ENCODE results near the gene EIF4E1B. TPM values are rescaled to one million over a fixed set of nuclear protein-coding genes. Genes with fewer than 3 reads are reported as not detected.

Gene EIF4E1B
- total and polyA plus RNA-seq, 2 donors (not counting 1 experiment from before 2014, with no cell fraction given): not detected

GRCh38 chr5:176694631-176695030 lies 64.2 kb downstream of the EIF4E1B start:
- ATAC-seq (ENCODE audit: low read depth) (no peak), DNase-seq (no peak)
- H3K9ac ChIP-seq (ENCODE audit: low read length): no peak overlapping the region
- 94% methylated on average over 4 of the region's 9 CpGs for WGBS (ENCODE audit: insufficient coverage)
- peaks cover 0 to 9% (median 0%) of the 10 kb centered on the region in 3 donors for H3K9me3 ChIP-seq (ENCODE audit: control extremely low read depth in 1 of 3, control insufficient read depth in 2 of 3, insufficient read depth in 1 of 3, low read length in 2 of 3)
- ChIA-PET POLR2A (no interaction called here), CTCF (interaction anchor here (1.9 kb wide), 1 partner anchor 34 kb away, joined by 6 read pairs; no protein-coding TSS in a partner anchor)
- TF ChIP-seq EZH2 (IDR thresholded peaks at IDR 0.05; ENCODE audit: borderline replicate concordance, insufficient read depth, low read depth, low read length, poor library complexity, severe bottlenecking) (no peak), CTCF (IDR thresholded peaks at IDR 0.05) (no peak)
- H3K36me3 ChIP-seq (replicated peaks in 1 of 2; ENCODE audit: control extremely low read depth in 1 of 2, control insufficient read depth in 1 of 2, extremely low read depth in 1 of 2, insufficient read depth in 2 of 2, low read length in 1 of 2): no peaks in the 10 kb centered on the region
- H2AFZ ChIP-seq (ENCODE audit: insufficient read depth, low read depth, low read length, poor library complexity, severe bottlenecking): no peak overlapping the region
- Mint-ChIP-seq H3K9me3 (ENCODE audit: insufficient read depth) (no peaks in the 10 kb centered on the region), H3K4me3 (no peak overlapping the region), H3K27me3 (peaks cover 78% of the 10 kb centered on the region), H3K4me1 (no peaks in the 10 kb centered on the region), H3K27ac (no peak overlapping the region)
- H3K27me3 ChIP-seq (replicated peaks in 1 of 4; ENCODE audit: control extremely low read depth in 1 of 4, control insufficient read depth in 3 of 4, insufficient read depth in 4 of 4, low read length in 3 of 4): peaks cover 0 to 54% (median 2%) of the 10 kb centered on the region in 4 experiments
- no peak overlapping the region for H3K27ac ChIP-seq (ENCODE audit: low read length in 2 of 2)
- H4K20me1 ChIP-seq (ENCODE audit: control insufficient read depth, insufficient read depth, low read length, poor library complexity, severe bottlenecking): no peaks in the 10 kb centered on the region
- no peaks in the 10 kb centered on the region for H3K4me1 ChIP-seq (ENCODE audit: control insufficient read depth in 2 of 2, insufficient read depth in 2 of 2, low read length in 2 of 2)
- H3K4me2 ChIP-seq (replicated peaks; ENCODE audit: low read depth, low read length, poor library complexity, severe bottlenecking): no peak overlapping the region
- H3K79me2 ChIP-seq (ENCODE audit: control insufficient read depth, insufficient read depth, low read length): no peaks in the 10 kb centered on the region
- intact Hi-C loops (cut with micrococcal nuclease): no loop called here
- no peak overlapping the region for H3K4me3 ChIP-seq (ENCODE audit: control extremely low read depth in 1 of 5, extremely low read depth in 1 of 5, insufficient read depth in 1 of 5, low read depth in 2 of 5, low read length in 4 of 5)

- TF ChIP-seq CTCF (IDR thresholded peaks at IDR 0.05): no peak
- no peak for TF ChIP-seq EZH2 (IDR thresholded peaks at IDR 0.05; ENCODE audit: borderline replicate concordance, insufficient read depth, low read depth, low read length, poor library complexity, severe bottlenecking)
- Mint-ChIP-seq H3K27ac (no peak overlapping the region), H3K4me1 (no peaks in the 10 kb centered on the region), H3K27me3 (peaks cover 76% of the 10 kb centered on the region), H3K9me3 (ENCODE audit: insufficient read depth) (no peaks in the 10 kb centered on the region), H3K4me3 (no peak overlapping the region)
- Histone ChIP-seq H4K20me1 (ENCODE audit: control insufficient read depth, insufficient read depth, low read length, poor library complexity, severe bottlenecking) (no peaks in the 10 kb centered on the region), H3K4me1 (ENCODE audit: control insufficient read depth in 2 of 2, insufficient read depth in 2 of 2, low read length in 2 of 2) (no peaks in the 10 kb centered on the region), H3K79me2 (ENCODE audit: control insufficient read depth, insufficient read depth, low read length) (no peaks in the 10 kb centered on the region), H3K27ac (ENCODE audit: low read length in 2 of 2) (no peak overlapping the region), H3K4me3 (ENCODE audit: control extremely low read depth in 1 of 5, extremely low read depth in 1 of 5, insufficient read depth in 1 of 5, low read depth in 2 of 5, low read length in 4 of 5) (no peak overlapping the region), H3K27me3 (replicated peaks in 1 of 4; ENCODE audit: control extremely low read depth in 1 of 4, control insufficient read depth in 3 of 4, insufficient read depth in 4 of 4, low read length in 3 of 4) (peaks cover 0 to 55% (median 2%) of the 10 kb centered on the region in 4 experiments), H3K4me2 (replicated peaks; ENCODE audit: low read depth, low read length, poor library complexity, severe bottlenecking) (no peak overlapping the region), H3K36me3 (replicated peaks in 1 of 2; ENCODE audit: control extremely low read depth in 1 of 2, control insufficient read depth in 1 of 2, extremely low read depth in 1 of 2, insufficient read depth in 2 of 2, low read length in 1 of 2) (no peaks in the 10 kb centered on the region), H3K9me3 (ENCODE audit: control extremely low read depth in 1 of 3, control insufficient read depth in 2 of 3, insufficient read depth in 1 of 3, low read length in 2 of 3) (peaks cover 0 to 9% (median 0%) of the 10 kb centered on the region in 3 donors), H3K9ac (ENCODE audit: low read length) (no peak overlapping the region), H2AFZ (ENCODE audit: insufficient read depth, low read depth, low read length, poor library complexity, severe bottlenecking) (no peak overlapping the region)
- ATAC-seq (ENCODE audit: low read depth): no peak
- WGBS (ENCODE audit: insufficient coverage): 78% methylated on average over 4 of the region's 8 CpGs
- DNase-seq: no peak
- POLR2A ChIA-PET: no interaction called here
- intact Hi-C loops (cut with micrococcal nuclease): no loop called here
- CTCF ChIA-PET: no interaction called here
These were observed 64.6 kb downstream of the EIF4E1B start for GRCh38 chr5:176695073-176695472.

Small RNA genes lying within 50 kb of the gene (small RNA-seq; reads per million reads assigned to genes)
- not detected for gene MIR4281 (ENCODE audit: insufficient read length, low read depth, low replicate concordance)

Other genes with a start within 250 kb of the EIF4E1B start
- gene NOP16, start 242.1 kb upstream of the EIF4E1B start, total RNA-seq: 25.0 and 25.1 TPM in 2 replicates
- gene NOP16, start 242.1 kb upstream of the EIF4E1B start, polyA plus RNA-seq: 27.8 and 35.5 TPM in 2 replicates
- 70.1 and 80.1 TPM in 2 replicates for gene HIGD2A, start 241.9 kb upstream of the EIF4E1B start, total RNA-seq
- gene HIGD2A, start 241.9 kb upstream of the EIF4E1B start, polyA plus RNA-seq: 102 and 212 TPM in 2 replicates
- 29.6 and 29.9 TPM in 2 replicates for gene CLTB, start 214.1 kb upstream of the EIF4E1B start, total RNA-seq
- 41.7 and 48.0 TPM in 2 replicates for gene CLTB, start 214.1 kb upstream of the EIF4E1B start, polyA plus RNA-seq
- 35.1 and 41.3 TPM in 2 replicates for gene FAF2, start 182.3 kb upstream of the EIF4E1B start, total RNA-seq
- gene FAF2, start 182.3 kb upstream of the EIF4E1B start, polyA plus RNA-seq: 10.9 and 16.0 TPM in 2 replicates
- gene RNF44, start 93.3 kb upstream of the EIF4E1B start, total RNA-seq: 220 and 231 TPM in 2 replicates
- gene RNF44, start 93.3 kb upstream of the EIF4E1B start, polyA plus RNA-seq: 262 and 299 TPM in 2 replicates
- 1.7 TPM in 2 replicates for gene CDHR2, start 81.3 kb upstream of the EIF4E1B start, total RNA-seq
- gene CDHR2, start 81.3 kb upstream of the EIF4E1B start, polyA plus RNA-seq: 0.04 and 0.25 TPM in 2 replicates
- gene GPRIN1, start 20.5 kb upstream of the EIF4E1B start, total RNA-seq: 2.1 and 2.7 TPM in 2 replicates
- gene GPRIN1, start 20.5 kb upstream of the EIF4E1B start, polyA plus RNA-seq: 0.35 and 0.72 TPM in 2 replicates
- not detected in 2 replicates for gene SNCB, start 141 bp upstream of the EIF4E1B start, total RNA-seq
- gene SNCB, start 141 bp upstream of the EIF4E1B start, polyA plus RNA-seq: 0.09 and 0.10 TPM in 2 replicates
- 21.0 and 23.7 TPM in 2 replicates for gene TSPAN17, start 16.8 kb downstream of the EIF4E1B start, total RNA-seq
- 20.5 and 24.6 TPM in 2 replicates for gene TSPAN17, start 16.8 kb downstream of the EIF4E1B start, polyA plus RNA-seq
- gene UNC5A, start 179.9 kb downstream of the EIF4E1B start, total RNA-seq: not detected in 2 replicates
- gene UNC5A, start 179.9 kb downstream of the EIF4E1B start, polyA plus RNA-seq: not detected in 2 replicates